ENCODE measurements around the gene ARIH2. TPM values are rescaled to one million over a fixed set of nuclear protein-coding genes. Genes with fewer than 3 reads are reported as not detected.

The ARIH2 gene
- total RNA-seq, 1 donor from 2014 or later, result 82.0 TPM

GRCh38 chr3:48974076-48974864, 55.6 kb downstream of the ARIH2 start:
- DNase-seq, result no peak

- no peak for DNase-seq
Observed at GRCh38 chr3:48979451-48979850, 60.8 kb downstream of the ARIH2 start.

DNA sequence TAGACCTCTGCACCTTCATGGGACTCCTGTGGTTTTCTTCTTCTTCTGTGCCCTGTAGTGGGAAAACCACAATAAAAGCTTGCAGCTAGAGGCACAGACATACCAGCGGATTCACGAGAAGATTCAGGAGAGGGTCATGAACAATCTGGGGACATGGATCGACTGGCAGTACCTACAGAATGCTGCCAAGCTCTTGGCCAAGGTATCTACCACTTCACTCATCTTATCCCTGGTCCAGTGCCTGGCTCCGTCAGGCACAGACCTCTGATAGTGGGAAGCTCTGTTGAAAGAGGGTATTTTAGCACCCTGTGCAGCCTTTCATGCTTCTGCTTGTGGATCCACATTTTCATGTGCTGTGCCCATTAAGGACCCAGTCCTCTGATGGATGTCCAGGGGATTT, 61.7 kb downstream of the ARIH2 start:
- no peak for DNase-seq

DNA sequence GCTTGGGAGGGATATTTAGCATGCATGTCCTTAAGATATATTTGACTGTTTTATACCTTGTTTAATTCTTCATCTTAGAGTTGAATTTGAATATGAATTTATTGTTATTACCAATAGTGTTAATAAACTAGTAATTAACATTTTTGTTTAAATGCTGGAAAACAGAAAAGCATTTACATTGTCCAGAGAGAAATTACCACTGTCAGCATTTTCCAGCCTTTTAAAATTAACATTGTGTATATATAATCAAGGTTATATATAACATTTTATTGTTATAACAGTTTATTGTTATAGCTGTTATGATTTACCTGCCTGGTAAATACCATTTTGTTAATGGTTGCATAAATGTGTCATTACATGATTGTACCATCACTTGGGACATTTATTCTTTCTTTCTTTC, 63.4 kb downstream of the ARIH2 start:
- DNase-seq, result no peak

DNA sequence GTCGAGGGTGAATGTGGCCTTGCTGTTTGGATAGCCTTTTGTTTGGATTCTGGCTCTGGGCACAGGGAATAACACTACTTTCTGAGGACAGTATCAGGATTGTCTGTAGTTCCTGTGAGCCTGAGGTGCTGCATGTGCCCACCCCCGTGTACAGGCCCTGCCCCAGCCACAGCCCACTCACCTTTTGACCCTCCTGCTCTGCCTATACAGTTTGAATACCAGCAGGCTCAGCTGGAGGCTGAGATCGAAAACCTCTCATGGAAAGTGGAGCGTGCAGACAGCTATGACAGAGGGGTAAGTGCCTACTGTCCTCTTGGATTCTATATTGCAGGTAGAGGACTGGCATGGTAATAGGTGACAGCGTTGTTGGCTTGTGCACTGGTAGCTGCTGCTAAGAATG, 64.0 kb downstream of the ARIH2 start:
- no peak for DNase-seq

- no peak for DNase-seq
Observed at GRCh38 chr3:48983096-48983495, 64.5 kb downstream of the ARIH2 start.

GRCh38 chr3:48984663-48985062, 66.0 kb downstream of the ARIH2 start:
- DNase-seq, result no peak

GRCh38 chr3:48985831-48986376, 67.3 kb downstream of the ARIH2 start:
- DNase-seq, result no peak

- no peak for DNase-seq
Observed at GRCh38 chr3:48989126-48989795, 70.6 kb downstream of the ARIH2 start.

GRCh38 chr3:48989796-48990635, 71.4 kb downstream of the ARIH2 start, which contains the start of gene P4HTM:
TSS of gene P4HTM (plus strand) at chr3:48990241. CDS start at chr3:48990257, 16 bp downstream.
- peak; percentile 91 for DNase-seq

GRCh38 chr3:48990636-48991469, 72.2 kb downstream of the ARIH2 start:
- DNase-seq, result no peak

DNA sequence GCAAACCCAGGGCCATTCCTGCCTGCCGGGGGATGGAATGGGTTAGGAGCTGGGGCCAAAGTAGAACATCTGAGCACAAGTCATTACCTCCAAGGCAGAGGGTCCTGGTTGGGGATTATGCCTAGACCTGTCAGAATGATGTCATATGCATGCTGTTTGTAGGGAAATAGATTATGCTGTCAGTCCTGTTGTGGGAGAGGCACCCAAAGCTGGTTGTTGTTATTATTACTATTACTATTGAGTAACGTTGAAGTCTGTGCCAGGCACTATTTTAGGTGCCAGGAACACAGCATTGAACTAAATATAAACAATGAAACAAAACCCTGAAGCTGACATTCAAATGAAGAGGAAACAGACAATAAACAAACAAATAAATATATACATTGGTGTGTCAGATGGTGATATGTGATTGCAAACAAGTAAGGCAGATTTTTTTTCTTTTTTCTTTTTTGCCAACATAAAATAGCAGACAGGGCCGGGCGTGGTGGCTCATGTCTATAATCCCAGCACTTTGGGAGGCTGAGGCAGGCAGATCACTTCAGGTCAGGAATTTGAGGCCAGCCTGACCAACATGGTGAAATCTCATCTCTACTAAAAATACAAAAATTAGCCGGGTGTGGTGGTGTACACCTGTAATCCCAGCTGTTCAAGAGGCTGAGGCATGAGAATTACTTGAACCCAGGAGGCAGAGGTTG, 73.4 kb downstream of the ARIH2 start:
- DNase-seq, result no peak

GRCh38 chr3:48993834-48994233, 75.2 kb downstream of the ARIH2 start:
- no peak for DNase-seq

GRCh38 chr3:48996640-48997039, 78.0 kb downstream of the ARIH2 start:
- no peak for DNase-seq

- no peak for DNase-seq
Observed at GRCh38 chr3:48997102-48997635, 78.5 kb downstream of the ARIH2 start.

DNA sequence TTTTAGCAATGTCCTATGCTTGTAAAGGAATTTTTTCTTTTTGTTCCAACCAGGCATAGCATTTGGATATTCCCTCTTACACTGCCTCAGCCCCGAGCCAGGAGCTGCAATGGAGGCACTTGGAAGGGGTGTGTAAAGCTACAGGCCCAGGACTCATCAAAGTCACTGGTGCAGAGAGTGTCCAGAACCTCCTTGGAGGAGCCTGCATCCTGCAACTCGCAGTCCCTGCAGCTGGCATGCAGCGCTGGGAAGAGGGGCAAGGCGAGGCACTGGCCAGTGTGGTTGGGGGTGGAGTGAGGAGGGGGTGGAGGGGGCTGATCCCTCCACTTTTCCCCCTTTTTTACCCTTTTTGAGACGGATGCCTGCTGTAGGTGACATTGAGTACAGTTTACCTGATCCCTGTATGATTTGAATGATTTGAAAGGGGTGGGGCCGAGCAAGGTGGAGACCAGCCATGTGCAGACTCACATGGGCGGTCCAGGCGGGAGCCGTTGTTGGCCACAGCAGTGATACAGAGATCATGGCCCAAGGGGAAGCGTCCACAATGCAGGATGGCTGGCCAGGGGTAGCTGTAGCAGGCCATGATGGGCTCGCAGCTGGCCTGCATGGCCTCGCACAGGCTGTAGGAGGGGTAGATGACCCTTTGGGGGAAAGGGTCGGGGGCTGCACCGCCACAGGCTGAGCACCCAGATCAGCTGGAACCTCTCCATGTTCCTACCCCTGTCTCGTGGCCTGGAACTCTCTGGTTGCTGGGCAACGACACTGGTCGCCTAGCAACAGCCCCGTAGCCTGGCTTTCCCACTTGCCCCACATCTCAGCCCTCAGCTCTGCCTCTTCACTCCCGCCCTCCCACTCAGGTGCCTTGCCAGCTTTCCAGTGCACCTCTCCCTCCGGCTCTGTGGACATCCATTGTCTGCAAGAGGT, 79.3 kb downstream of the ARIH2 start:
- DNase-seq, result peak; percentile 29

DNA sequence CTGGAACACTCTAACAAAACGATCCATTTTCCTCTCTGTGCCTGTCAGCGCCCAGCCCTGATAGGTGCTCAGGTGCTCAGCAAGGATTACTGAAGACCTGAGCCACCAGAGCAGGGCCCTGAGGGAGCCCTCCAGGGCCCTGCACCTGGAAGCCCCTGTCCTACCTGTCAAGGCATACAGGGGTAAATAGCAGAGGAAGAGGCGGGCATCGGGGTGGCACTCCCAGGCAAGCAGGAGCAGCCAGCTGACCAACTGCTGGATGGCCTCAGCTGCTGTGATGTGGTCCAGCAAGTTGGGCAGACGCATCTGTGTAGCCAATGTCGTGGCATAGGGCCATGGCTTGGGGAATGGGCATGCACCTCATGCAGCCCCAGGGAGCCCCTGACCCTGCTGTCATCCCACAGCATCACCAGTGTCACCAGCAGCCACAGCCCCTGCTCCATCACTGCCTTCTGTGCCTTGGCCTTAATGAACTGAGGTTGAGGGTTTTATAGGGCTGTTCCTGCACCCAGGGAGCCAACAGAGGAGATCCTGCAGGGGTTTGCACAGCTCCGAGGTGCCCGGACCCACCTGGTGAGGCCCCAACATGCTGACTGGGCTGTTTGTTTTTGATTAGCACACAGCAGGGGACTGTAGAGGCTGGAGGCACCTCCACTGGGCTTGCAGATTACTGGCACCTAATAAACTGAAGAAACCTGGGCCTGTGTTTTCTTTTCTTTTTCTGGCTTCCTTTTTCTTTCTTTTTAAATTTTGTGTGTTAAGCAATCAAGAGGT, 80.6 kb downstream of the ARIH2 start:
- no peak for DNase-seq

DNA sequence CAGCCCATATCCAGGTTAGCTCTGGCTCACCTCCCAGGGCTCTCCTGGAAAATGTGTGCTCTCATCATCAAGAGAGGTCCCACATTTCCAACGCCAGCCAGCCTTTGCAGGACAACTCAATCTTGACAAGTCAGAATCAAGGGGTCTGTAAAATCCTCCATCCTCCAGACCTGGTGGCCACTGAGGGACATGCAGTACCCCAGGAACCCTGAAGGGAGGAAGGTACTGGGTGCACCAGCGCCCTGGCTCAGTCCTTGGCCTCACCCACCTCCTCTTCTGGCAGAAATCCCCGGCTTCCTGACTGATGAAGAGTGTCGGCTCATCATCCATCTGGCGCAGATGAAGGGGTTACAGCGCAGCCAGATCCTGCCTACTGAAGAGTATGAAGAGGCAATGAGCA, 82.5 kb downstream of the ARIH2 start:
- no peak for DNase-seq

Measured in occipital lobe (tissue), 2 donors.